CD8-positive, alpha-beta memory T cell (primary cell): ENCODE data around the gene MARK1. TPM values are rescaled to one million over a fixed set of nuclear protein-coding genes. Genes with fewer than 3 reads are reported as not detected.

Experiments
- polyA plus RNA-seq: library from polyadenylated mRNA; unstranded; fragments of 300-500 nt; fragmentation: Illumina TruSeq; gene quantifications from one replicate; pipeline ENCODE4 v1.2.3, GENCODE V29; 2021
- total RNA-seq, 2 experiments: library from RNA; stranded (reverse); gene quantifications; one replicate each; pipeline ENCODE4 v1.2.3, GENCODE V29; 2021

The MARK1 gene
- total and polyA plus RNA-seq, 3 experiments from 2014 or later, result 0.09 TPM; not detected in 2

Other genes with a start within 250 kb of the MARK1 start
- gene C1orf115, start 162.2 kb downstream of the MARK1 start, total RNA-seq, result under 1 TPM; 0.16 to 0.18 TPM
- gene C1orf115, start 162.2 kb downstream of the MARK1 start, polyA plus RNA-seq, result 1.4 TPM
- gene MTARC2, start 220.2 kb downstream of the MARK1 start, total RNA-seq, result not detected
- gene MTARC2, start 220.2 kb downstream of the MARK1 start, polyA plus RNA-seq, result not detected